Ammon's horn (tissue), 1 donor: ENCODE measurements around the gene LRRC27.
A peak's percentile ranks its signal among the peaks of the same experiment; 100 is the strongest.
"Not testable (repeated sequence)": the region's sequence is repeated elsewhere in the genome, so short reads cannot be mapped to it uniquely, and the experiment has no call there.

ENCODE experiments used
- DNase-seq: peaks from one replicate; pipeline ENCODE4 v3.0.0-alpha.2; 2016; ENCODE audit warnings: low spot score

Gene LRRC27

DNA sequence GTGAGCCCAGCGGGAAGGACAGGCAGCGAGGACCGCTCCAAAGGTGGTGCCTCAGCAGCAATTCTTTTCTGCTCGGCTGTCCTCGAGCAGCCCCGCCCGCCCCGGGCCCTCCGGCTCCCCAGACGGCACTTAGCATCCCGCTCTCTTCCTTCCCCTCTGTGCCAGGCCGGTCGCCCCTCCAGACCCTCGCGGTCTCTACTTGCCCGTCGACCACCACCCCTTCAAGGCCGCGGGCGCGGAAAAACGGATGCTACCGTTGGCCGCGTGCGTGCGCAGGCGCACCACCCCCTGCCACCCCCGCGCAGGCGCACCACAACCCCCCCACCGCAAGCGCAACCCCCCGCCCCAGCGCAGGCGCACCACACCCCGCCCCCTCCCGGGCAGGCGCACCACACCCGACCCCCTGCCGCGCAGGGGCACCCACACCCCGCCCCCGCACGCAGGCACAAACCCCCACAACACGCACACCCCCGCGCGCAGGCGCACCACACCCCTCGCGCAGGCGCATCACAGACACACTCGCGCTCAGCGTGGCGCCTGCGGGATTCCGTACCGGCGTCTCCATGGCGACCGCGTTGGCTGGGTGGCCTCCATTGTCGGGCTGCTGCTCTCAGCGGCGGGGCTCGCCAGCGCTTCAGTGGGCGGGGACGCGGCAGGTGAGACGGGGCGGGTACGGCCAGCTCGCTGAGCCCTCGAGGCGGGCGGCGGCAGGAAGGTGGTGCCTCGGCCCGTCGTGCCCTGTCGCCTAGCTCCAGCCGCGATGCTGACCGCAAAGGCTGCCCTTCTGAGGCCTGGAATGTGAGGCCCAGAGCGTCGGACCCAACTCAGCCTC lies at the start of gene LRRC27:
Gene LRRC27, plus strand, starts transcription at position 593 of the 832 bp plus-strand sequence. CDS start 1,332 bp downstream, outside the sequence.
- DNase-seq = peak; percentile 96

DNA sequence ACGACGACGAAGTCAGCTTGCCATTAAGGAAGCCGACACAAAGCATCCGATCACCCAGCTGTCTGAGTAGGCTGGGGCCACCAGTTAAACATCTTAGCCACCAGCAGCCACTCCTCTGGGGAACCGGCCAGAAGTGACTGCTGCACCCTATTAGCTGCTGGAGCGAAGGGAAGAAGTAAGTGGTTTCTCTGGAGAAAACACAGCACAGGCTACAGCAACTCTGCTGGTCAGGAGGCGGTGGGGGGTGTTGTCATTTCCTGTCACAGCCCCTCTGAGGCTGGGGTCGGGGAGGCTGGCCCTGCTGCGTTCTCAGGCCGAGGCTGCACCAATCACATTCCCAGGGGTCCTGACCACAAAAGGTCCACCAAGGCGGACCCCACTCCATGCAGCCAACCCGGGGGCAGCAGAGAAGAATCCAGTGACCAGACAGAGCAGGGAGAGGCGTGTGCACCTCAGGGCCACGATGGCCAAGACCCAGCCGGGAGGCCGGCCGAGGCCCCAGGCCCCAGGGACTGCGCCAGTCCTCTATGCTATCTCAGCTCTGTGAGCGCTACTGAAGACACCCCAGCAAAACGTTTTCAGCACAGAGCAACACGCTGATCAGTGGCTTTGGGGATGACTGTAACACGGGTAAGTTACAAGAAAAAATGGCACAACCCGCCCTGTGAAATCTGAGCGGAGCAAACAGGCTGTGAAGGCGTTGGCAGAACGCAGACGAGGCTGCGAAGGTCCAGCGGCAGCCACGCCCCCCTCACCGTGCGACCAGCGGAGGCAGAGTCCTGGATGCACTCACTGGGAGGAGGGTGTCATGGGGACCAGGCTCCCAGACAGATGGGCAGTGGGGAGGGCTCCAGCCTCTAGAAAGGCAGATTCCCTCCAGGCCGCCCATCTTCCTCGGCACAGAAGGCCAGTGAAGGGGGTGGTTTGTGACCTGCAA lies 49.1 kb upstream of the LRRC27 start:
- no peak for DNase-seq

DNA sequence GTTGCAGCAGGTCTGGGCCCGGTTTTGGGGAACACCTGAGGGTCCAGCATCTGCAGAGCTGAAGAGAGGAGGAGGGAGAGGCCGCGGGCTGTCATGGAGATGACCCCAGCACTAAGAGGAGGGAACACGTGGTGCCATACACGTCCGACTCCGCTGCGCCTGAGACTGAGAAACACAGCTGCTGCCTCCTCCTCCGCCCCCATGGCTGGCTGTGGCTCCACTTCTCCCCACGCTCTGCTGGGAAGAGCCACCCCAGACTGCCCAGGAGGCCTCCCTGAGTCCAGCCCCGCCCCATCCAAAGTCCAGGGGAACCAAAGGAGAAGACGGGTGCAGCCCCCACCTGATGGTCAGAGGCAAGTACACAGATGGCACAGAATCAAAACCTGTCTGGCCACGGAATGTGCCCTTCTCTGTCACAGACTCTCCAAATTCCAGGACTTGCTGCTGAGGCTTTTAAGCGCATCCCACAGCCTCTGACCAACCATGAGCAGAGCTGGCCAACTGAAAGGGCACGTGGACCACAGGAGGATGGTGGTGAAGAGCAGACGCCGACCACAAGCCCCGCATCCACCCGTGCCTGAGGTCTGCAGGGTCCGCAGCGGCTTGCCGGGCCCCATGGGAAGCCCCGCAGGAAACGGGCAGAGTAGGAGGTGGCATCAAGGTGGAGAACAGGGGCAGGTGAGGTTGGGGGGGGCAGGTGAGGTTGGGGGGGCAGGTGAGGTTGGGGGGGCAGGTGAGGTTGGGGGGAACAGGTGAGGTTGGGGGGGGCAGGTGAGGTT lies 48.2 kb upstream of the LRRC27 start:
- DNase-seq = no peak

DNA sequence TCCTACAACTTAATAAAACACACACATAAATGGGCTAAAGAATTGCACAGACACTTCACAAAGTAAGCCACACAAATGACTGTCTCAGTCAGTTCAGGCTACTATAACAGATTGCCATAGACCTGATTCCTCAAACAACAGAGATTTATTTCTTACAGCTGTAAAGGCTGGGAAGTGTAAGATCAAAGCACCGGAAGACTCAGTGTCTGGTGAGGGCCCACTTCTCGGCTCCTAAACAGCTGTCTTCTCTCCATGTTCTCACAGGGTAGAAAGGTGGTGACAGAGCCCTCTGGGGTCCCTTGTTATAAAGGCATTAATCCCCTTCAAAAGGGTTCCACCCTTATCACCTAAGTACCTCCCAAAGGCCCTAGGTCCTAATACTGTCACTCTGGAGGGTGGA lies 42.6 kb upstream of the LRRC27 start:
- DNase-seq = no peak

DNA sequence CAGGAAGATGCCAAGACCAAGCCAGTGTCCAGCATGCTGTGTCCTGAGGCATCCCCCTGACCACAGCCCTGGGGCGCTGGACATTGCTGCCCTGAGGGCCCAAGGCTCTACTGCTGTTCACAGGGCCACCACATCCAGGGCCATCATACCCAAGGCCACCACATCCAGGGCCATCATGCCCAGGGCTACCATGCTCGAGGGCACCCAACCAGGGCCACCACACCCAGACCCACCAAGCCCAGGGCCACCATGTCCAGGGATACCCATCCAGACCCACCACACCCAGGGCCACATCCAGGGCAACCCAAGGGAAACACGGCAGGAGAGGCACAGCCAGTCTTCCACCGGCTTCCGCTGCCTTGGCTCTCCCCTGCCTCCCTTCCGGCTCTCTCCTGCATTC lies 41.4 kb upstream of the LRRC27 start:
- DNase-seq = no peak

DNA sequence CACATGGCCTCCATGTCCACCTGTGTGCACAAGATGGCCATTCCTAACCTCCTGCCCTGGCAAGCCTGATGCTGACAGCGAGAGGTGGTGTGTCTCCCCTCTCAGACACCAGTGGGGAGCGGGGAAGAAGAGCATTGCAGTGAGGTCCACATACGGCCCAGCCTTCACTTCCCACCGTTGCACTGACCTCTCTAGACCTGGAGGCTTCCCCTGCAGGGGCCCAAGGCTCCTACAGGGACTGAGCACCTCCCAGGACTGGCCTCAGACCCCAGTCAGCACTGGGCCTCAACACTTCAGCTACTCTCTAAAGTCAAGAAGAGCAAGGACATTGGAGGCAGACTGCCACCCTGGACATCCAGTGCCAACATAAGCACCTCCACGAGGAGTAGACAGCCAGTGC lies 40.2 kb upstream of the LRRC27 start:
- no peak for DNase-seq

DNA sequence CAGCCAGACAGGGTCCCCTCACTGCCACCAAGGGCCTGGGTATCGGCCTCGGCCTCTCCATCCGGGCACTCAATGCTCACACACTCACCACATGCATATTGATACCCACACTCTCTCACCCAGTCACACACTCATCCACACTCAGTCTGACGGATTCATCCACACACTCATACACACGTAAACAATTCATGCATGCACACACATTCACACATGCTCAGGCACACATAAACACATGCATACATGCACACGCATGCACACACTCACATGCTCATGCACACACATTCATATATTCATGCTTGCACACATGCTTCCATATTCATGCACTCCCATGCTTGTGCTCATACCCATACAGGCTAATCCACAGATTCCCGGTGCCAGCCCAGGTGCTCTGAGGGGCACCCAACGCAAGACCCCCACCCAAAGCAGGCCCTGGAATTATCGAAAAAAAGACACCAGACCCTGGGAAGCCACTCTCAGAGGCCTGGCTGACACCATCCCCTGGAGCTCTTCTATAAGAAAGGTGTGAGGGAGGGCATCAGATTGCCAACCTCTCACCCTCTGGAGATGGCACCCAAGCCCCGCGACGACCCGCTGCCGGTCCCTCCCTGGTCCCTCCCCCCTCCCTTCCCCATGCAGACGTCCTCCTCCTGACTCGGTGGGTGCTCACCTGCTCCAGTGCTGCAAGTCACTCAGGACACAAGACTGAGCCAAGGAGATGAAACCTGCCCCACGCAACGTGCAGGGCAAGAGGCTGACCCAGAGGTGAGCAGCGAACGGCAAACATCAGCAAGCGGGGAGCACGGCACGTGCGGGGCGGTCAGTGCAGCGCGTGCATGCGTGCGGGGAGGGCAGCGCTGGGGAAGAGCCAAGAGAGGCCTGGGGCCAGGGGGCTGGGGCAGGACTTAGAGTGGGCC lies 39.4 kb upstream of the LRRC27 start:
- no peak for DNase-seq

DNA sequence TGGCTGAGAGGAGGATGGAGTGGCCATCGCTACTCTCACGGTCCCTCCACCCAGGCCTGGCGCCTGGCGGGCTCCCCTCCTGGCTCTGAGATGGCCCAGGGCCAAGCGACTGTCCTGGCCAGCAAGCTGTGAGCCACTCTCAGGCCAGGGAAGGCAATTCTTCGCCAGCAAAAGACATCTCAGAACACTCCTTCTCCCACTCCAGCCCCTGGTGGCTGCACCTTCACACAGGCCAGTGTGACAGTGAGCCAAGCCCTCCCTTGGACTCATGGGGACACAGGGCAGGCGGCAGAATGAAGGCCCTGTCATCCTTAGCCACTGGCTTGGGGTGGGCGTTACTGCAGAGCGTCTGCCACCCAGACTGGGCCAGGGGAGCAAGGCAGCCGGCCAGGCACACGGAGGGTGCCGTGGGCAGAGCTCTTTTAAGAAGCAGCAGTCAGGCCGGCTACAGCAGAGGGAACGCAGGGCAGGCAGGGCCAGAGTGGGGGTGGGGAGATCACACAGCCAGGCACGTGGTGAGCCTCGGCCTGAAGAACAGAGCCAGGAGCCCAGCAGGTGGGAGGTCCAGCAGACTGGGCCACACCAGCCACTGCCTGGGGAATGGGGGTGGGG lies 38.7 kb upstream of the LRRC27 start:
- peak; percentile 72 for DNase-seq

DNA sequence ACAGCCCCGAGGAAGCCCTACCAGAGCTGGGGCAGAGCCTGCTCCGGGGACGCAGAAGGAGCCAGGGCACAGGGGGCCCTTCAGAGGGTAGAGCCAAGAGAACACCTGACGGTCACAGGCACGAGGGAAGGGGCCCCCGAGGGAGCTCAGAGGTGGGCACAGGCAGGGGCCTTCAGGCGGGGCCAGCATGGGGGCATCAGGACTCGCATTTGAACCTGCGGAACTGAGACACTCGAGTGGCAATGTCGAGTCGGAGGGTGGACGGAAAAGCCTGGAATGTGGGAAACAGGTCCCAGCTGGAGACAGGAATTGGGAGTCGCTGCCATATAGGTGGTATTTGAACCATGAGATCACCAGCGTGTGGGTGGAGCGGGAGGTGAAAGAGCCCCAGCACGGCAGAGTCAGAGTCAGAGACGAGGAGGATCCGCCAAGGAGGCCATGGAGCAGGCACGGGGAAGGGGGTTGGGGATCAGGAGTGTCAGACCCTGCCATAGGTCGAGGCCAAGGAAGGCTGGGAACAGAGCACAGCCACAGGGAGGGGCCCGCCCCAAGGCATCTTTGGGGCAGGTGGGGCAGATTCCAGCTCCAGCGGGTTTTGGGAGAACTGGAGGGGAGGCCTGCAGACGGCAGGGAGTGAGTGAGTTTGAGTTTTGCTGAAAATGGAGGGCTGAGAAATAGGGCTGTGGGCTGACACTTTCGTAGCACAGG lies 38.0 kb upstream of the LRRC27 start:
- DNase-seq = no peak

DNA sequence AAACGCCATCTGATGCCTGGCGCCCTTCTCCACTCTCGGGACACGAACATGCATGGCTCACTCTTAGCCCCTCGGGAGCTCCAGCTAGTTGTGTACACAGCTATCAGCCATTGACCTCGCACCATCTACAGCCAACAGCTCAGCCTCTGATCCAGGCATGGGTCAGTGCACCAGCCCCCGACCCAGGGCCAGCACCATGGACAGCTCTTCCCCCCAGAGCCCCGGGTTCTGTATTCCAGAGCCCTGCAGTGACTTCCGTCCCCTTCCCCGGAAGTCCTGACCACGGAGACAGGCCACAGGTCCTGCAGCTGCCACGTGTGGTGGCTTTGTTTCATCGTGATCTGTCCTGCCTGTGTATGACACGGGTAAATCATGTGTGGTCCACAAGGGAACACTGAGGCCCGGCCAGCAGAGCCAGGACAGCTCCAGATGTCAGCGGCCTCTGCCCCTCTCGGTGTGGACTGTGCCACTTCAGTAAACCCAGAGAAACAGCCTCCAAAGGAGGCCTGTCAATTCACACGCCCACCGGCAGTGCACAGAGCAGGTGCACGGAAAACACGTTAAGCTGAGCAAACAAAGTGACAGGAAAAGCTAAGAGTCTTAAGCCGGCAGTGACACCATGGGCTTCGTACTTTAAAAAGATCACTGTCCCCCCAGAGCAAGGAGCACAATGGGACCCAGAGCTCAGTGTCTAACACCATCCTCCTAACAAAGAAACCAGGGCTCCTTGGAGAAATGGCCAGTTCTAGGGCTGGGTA lies 37.3 kb upstream of the LRRC27 start:
- DNase-seq = no peak

DNA sequence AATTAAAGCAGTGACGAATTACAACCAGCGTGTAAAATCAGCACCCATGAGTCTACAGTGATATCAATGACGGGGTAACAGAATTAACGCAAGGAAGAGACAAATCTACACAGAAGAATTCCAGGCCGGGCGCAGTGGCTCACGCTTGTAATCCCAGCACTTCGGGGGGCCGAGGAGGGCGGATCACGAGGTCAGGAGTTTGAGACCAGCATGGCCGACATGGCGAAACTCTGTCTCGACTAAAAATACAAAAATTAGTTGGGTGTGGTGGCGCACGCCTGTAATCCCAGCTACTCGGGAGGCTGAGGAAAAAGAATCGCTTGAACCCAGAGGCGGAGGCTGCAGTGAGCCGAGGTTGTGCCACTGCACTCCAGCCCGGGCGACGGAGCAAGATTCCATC lies 36.5 kb upstream of the LRRC27 start:
- DNase-seq = not testable (repeated sequence)

DNA sequence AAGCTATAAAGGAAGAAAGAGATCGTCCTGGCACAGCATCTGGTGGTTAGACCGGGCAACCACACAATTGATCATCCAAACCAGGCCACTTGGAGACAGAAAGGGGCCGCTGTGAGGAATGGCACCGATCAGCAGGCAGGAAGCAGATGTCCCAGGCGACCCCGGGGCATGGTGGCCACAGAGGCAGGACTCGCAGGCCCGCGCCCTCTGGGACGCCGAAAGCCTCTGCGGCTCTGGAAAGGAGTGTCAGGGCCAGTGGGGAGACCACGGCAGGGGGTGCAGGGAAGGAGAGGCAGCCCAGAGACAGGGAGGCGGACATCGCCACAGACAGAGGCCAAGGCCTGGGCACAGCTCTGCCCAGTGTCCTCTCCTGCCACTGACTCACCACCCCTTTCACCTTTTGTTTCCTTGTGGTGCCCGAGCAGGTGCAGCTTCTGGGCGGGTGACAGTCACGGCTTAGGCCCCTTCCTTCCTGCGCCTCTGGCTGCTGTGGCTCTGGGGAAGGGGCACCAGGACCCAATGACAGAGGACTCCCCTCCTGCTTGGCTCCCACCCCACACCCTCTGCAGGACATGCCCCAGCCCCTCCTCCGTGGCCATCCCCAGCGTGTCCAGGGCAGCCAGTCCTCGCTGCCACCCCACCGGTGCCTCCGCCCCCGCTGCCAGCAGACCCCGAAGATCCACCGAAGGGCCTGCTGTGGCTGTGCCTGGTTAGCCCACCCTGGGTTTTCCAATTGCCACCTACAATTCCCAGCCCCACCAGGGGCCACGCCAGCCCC lies 35.1 kb upstream of the LRRC27 start:
- DNase-seq = no peak

DNA sequence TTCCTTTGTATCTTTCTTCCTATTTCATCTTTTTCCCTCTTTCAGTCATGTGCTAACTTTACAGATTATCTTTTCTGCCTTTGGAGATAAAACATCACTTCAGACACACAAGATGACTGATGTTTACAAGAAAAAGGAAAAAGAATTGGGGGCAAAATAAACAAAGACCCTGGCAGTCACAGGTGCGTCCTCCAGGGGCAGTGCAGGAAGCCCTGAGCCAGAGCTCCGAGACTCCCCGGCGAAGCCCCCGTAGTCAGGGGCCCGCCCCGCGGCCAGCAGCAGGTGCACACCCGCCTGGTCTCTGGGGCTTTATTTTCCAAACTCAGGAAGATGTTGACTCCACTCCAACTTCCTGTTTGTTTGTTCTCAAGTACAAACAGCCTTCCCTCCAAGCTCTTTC lies 34.5 kb upstream of the LRRC27 start:
- DNase-seq = no peak

DNA sequence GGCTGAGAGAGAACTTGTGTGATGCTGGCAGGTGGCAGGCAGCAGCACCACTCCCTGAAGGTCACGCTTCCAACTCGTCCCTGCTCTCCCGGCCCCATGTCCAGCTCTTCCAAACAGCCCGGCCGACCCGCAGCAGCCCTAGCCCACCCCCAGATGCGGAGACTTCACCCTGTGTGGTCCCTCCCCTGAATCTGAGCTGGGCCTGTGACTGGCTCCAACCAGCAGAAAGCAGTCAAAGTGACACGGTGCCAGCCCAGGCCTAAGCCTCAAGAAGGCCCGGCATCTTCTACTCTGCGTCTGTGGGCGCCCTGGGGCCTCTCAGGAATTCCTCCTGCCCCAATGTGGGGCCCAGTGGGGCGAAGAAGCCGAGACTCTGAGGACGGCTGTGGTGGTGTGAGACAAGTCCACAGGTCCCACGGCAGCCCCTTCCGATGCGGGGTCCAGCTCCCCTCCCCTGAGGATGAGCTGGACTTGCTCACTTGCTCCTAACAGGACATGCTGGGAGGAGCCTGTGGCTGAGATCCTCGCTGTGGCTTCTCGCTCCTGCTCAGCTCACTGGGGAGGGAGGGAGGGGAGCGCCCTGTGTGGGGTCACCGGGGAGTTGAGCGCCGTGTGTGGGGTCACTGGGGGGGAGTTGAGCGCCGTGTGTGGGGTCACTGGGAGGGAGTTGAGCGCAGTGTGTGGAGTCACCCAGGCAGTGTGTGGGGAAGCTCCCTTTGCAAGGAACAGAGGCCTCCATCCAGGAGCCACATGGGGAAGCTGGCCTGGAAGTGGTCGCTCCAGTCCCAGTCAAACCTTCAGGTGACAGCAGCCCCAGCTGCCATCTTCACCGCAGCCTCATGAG lies 33.7 kb upstream of the LRRC27 start:
- no peak for DNase-seq

DNA sequence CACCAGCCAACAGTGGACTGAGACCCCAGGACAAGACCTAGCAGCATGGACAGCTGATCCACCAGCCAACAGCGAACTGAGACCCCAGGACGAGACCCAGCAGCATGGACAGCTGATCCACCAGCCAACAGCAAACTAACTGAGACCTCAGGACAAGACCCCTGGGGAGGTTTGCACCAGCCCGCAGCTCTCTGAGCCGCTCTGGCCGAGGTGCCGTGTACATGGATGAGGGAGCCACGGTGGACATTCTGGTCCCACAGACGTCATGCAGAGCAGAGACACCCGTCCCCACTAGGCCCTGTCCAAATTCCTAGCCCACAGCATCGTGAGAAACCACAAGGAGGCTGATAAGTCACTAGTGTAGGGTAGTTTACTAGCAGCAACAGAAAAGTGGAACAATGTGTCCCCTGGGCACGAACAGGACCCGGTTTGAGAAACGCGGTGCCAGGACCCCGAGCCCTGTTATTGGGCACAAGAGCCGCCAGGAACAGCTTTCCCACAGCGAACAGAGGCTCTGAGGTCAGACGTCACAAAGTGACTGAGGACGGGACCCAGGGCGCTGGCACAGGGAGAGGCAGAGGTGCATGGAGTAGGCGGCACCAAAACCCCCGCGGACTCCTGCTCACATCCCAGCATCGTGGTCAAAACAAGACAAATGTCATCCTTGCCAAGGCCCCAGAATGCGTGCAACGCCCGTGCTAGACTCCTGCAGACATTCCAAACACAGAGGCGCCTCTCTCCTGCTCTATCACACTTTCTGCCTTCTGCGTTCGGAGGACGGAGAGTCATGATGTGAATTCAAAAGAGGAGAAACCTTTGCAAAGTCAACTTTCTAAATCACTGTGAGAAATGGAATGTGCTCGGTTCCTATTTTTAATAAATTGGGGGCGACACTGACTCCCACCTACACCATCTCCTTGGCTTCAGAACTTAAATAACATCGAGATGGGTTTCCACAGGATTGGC lies 32.3 kb upstream of the LRRC27 start:
- no peak for DNase-seq

DNA sequence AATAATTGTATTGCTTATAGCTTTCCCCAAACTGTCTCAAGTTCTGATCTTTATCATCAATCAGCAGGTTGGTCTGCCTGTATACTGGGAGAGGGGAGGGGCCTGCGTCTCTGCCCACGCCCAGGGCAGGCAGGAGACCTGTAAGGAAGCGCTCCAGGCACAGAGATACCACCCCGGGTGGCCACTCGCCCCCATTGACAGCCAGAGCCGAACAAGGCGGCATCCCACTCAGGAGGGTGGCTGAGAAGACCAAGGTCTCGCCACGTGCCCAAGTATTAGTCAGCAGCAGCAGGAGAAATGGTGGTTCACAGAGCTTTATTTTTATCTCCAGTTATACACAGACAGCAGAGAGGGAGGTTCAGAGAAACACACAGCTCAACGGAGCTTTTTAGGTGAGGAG lies 31.4 kb upstream of the LRRC27 start:
- no peak for DNase-seq
